Measurements from ENCODE around the gene ENPP3. TPM values are rescaled to one million over a fixed set of nuclear protein-coding genes. Genes with fewer than 3 reads are reported as not detected.

The ENPP3 gene
- total RNA-seq, 2 donors from 2014 or later, result not detected

DNA sequence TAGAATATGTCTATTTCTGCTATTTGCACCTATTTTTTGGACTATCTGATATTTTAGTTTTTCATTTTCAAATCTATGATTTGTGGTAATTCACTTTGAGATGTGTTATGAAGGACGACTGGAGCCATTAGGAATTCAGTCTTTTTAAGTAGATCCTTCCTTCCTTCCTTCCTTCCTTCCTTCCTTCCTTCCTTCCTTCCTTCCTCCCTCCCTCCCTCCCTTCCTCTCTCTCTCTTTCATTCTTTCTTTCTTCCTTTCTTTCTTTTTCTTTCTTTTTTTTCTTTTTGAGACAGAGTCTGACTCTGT lies 124.6 kb downstream of the ENPP3 start:
- Histone ChIP-seq H3K4me3 (ENCODE audit: low read length) (no peak overlapping the region), H3K36me3 (ENCODE audit: control insufficient read depth, insufficient read depth, low read length) (no peaks in the 10 kb centered on the region), H3K9me3 (ENCODE audit: control insufficient read depth, low read length) (no peaks in the 10 kb centered on the region), H3K9ac (ENCODE audit: extremely low read depth, low read length, poor library complexity, severe bottlenecking) (no peak overlapping the region), H3K27me3 (ENCODE audit: control insufficient read depth, insufficient read depth, low read length, poor library complexity, severe bottlenecking) (no peaks in the 10 kb centered on the region), H3K4me1 (ENCODE audit: control insufficient read depth, insufficient read depth, low read length) (peaks cover 9% of the 10 kb centered on the region), H3K27ac (ENCODE audit: low read depth, low read length) (no peak overlapping the region)
- Mint-ChIP-seq H3K27ac (no peak overlapping the region), H3K9me3 (no peaks in the 10 kb centered on the region), H3K36me3 (ENCODE audit: low read depth) (no peaks in the 10 kb centered on the region), H3K4me3 (no peak overlapping the region), H3K27me3 (ENCODE audit: insufficient read depth) (peaks cover 11% of the 10 kb centered on the region), H3K4me1 (peaks cover 18% of the 10 kb centered on the region)
- DNase-seq, result no peak
- TF ChIP-seq, protein P1, sequence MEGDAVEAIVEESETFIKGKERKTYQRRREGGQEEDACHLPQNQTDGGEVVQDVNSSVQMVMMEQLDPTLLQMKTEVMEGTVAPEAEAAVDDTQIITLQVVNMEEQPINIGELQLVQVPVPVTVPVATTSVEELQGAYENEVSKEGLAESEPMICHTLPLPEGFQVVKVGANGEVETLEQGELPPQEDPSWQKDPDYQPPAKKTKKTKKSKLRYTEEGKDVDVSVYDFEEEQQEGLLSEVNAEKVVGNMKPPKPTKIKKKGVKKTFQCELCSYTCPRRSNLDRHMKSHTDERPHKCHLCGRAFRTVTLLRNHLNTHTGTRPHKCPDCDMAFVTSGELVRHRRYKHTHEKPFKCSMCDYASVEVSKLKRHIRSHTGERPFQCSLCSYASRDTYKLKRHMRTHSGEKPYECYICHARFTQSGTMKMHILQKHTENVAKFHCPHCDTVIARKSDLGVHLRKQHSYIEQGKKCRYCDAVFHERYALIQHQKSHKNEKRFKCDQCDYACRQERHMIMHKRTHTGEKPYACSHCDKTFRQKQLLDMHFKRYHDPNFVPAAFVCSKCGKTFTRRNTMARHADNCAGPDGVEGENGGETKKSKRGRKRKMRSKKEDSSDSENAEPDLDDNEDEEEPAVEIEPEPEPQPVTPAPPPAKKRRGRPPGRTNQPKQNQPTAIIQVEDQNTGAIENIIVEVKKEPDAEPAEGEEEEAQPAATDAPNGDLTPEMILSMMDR (conservative IDR thresholded peaks at IDR 0.05), result no peak
- 100% methylated on average over 1 of the region's 1 CpG; no CpG with 5 or more reads in 1 of the 2 experiments for WGBS, 2 experiments (ENCODE audit: insufficient coverage in 1 of 2, insufficient read length in 1 of 2)

DNA sequence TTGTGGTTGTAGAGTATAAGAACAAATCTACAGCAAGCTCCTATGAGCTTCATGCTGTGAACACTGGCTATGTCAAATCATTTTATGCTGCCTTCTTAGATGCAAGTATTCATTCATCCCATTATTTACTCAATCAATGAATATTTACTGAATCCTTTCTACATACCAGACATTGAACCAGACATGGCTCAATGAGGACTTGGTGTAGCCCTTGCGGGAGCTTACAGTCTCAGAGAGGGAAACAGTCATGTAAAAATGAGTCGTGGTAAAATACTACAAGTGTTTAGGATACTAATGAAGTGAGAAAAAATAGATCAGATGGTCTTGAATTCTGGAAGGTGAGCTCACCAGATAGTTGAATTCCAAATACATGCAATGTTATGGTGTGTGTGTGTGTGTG lies 125.9 kb downstream of the ENPP3 start:
- no peak overlapping the region for H3K9ac ChIP-seq (ENCODE audit: extremely low read depth, low read length, poor library complexity, severe bottlenecking)
- H3K9me3 ChIP-seq (ENCODE audit: control insufficient read depth, low read length), result peaks cover 5% of the 10 kb centered on the region
- no peak overlapping the region for H3K4me3 ChIP-seq (ENCODE audit: low read length)
- H3K36me3 ChIP-seq (ENCODE audit: control insufficient read depth, insufficient read depth, low read length), result no peaks in the 10 kb centered on the region
- no peak overlapping the region for H3K27ac Mint-ChIP-seq
- no peak overlapping the region for H3K27ac ChIP-seq (ENCODE audit: low read depth, low read length)
- no peak overlapping the region for H3K4me3 Mint-ChIP-seq
- TF ChIP-seq, protein P1 (conservative IDR thresholded peaks at IDR 0.05), result no peak
- peaks cover 3% of the 10 kb centered on the region for H3K36me3 Mint-ChIP-seq (ENCODE audit: low read depth)
- H3K4me1 Mint-ChIP-seq, result peaks cover 18% of the 10 kb centered on the region
- peaks cover 11% of the 10 kb centered on the region for H3K4me1 ChIP-seq (ENCODE audit: control insufficient read depth, insufficient read depth, low read length)
- peaks cover 6% of the 10 kb centered on the region for H3K9me3 Mint-ChIP-seq
- 97% methylated on average over 2 of the region's 2 CpGs; no CpG with 5 or more reads in 1 of the 2 experiments for WGBS, 2 experiments (ENCODE audit: insufficient coverage in 1 of 2, insufficient read length in 1 of 2)
- no peaks in the 10 kb centered on the region for H3K27me3 ChIP-seq (ENCODE audit: control insufficient read depth, insufficient read depth, low read length, poor library complexity, severe bottlenecking)
- peaks cover 18% of the 10 kb centered on the region for H3K27me3 Mint-ChIP-seq (ENCODE audit: insufficient read depth)
- no peak for DNase-seq

DNA sequence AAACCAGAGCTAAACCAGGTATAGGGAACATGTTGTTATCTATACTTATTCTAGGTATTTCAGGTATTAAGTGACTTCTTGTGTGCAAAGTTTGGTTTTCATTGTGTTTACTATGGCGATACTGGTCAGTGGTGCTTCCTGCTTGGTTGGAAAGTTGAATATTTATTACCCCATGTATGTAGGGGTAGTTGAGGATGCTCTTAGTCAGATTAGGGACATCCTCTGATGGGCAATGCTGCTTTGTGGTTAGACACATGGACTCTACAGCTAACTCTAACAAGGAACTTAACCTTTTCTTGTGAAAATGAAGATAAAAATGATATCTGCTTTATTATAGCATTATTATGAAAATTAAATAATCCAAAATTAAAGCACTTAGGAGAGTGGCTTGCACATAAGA lies 126.6 kb downstream of the ENPP3 start:
- H3K27ac ChIP-seq (ENCODE audit: low read depth, low read length), result no peak overlapping the region

More for the DNA sequence above, 126.6 kb downstream of the ENPP3 start:
- peaks cover 20% of the 10 kb centered on the region for H3K27me3 Mint-ChIP-seq (ENCODE audit: insufficient read depth)
- no peaks in the 10 kb centered on the region for H3K27me3 ChIP-seq (ENCODE audit: control insufficient read depth, insufficient read depth, low read length, poor library complexity, severe bottlenecking)
- no peak overlapping the region for H3K27ac Mint-ChIP-seq
- H3K36me3 ChIP-seq (ENCODE audit: control insufficient read depth, insufficient read depth, low read length), result no peaks in the 10 kb centered on the region
- WGBS, 2 experiments (ENCODE audit: insufficient coverage in 1 of 2, insufficient read length in 1 of 2), result 95% methylated on average over 1 of the region's 1 CpG; no CpG with 5 or more reads in 1 of the 2 experiments
- peaks cover 3% of the 10 kb centered on the region for H3K36me3 Mint-ChIP-seq (ENCODE audit: low read depth)
- no peak overlapping the region for H3K9ac ChIP-seq (ENCODE audit: extremely low read depth, low read length, poor library complexity, severe bottlenecking)
- no peak overlapping the region for H3K4me3 Mint-ChIP-seq
- peaks cover 12% of the 10 kb centered on the region for H3K9me3 Mint-ChIP-seq
- peaks cover 11% of the 10 kb centered on the region for H3K4me1 ChIP-seq (ENCODE audit: control insufficient read depth, insufficient read depth, low read length)
- no peak for DNase-seq
- TF ChIP-seq, protein P1 (conservative IDR thresholded peaks at IDR 0.05), result no peak
- peaks cover 14% of the 10 kb centered on the region for H3K4me1 Mint-ChIP-seq
- no peak overlapping the region for H3K4me3 ChIP-seq (ENCODE audit: low read length)
- peaks cover 13% of the 10 kb centered on the region for H3K9me3 ChIP-seq (ENCODE audit: control insufficient read depth, low read length)
